DMS153 (cell line): ENCODE results near the gene CERCAM.
"Not testable (repeated sequence)": the region's sequence is repeated elsewhere in the genome, so short reads cannot be mapped to it uniquely, and the experiment has no call there.

Source experiments
- DNase-seq: peaks from one replicate; lab custom pipeline; 2025; lab: John Stamatoyannopoulos, UW

CERCAM gene

GRCh38 chr9:128393145-128393775, 27.4 kb upstream of the CERCAM start:
- no peak for DNase-seq

GRCh38 chr9:128393970-128394369, 26.7 kb upstream of the CERCAM start:
- no peak for DNase-seq

- DNase-seq, result no peak
These were observed 26.1 kb upstream of the CERCAM start for GRCh38 chr9:128394379-128395168.

- no peak for DNase-seq
These were observed 23.6 kb upstream of the CERCAM start for GRCh38 chr9:128396970-128397613.

- DNase-seq, result no peak
These were observed 22.8 kb upstream of the CERCAM start for GRCh38 chr9:128397831-128398230.

GRCh38 chr9:128399861-128400260, 20.8 kb upstream of the CERCAM start:
- no peak for DNase-seq

- no peak for DNase-seq
These were observed 16.1 kb upstream of the CERCAM start for GRCh38 chr9:128404560-128404959.

GRCh38 chr9:128405077-128405779, 15.4 kb upstream of the CERCAM start:
- DNase-seq, result no peak

GRCh38 chr9:128405780-128406171, 14.9 kb upstream of the CERCAM start:
- no peak for DNase-seq

- DNase-seq, result no peak
These were observed 13.7 kb upstream of the CERCAM start for GRCh38 chr9:128406848-128407391.

- no peak for DNase-seq
These were observed 11.7 kb upstream of the CERCAM start for GRCh38 chr9:128408963-128409431.

- no peak for DNase-seq
These were observed 11.2 kb upstream of the CERCAM start for GRCh38 chr9:128409450-128409849.

GRCh38 chr9:128409978-128410377, 10.7 kb upstream of the CERCAM start:
- DNase-seq, result no peak

GRCh38 chr9:128411364-128412119, 9.1 kb upstream of the CERCAM start:
- no peak for DNase-seq

GRCh38 chr9:128412120-128412790, 8.4 kb upstream of the CERCAM start:
- DNase-seq, result peak; percentile 12

GRCh38 chr9:128413728-128414127, 6.9 kb upstream of the CERCAM start:
- not testable (repeated sequence) for DNase-seq

- no peak for DNase-seq
These were observed 6.2 kb upstream of the CERCAM start for GRCh38 chr9:128414461-128414860.

GRCh38 chr9:128415281-128415680, 5.4 kb upstream of the CERCAM start:
- no peak for DNase-seq

- DNase-seq, result no peak
These were observed 4.6 kb upstream of the CERCAM start for GRCh38 chr9:128416014-128416413.

- no peak for DNase-seq
These were observed 4.1 kb upstream of the CERCAM start for GRCh38 chr9:128416432-128417019.
